ENCODE results near the gene CRISPLD2.
"Not testable (repeated sequence)": the region's sequence is repeated elsewhere in the genome, so short reads cannot be mapped to it uniquely, and the experiment has no call there.

The CRISPLD2 gene

DNA sequence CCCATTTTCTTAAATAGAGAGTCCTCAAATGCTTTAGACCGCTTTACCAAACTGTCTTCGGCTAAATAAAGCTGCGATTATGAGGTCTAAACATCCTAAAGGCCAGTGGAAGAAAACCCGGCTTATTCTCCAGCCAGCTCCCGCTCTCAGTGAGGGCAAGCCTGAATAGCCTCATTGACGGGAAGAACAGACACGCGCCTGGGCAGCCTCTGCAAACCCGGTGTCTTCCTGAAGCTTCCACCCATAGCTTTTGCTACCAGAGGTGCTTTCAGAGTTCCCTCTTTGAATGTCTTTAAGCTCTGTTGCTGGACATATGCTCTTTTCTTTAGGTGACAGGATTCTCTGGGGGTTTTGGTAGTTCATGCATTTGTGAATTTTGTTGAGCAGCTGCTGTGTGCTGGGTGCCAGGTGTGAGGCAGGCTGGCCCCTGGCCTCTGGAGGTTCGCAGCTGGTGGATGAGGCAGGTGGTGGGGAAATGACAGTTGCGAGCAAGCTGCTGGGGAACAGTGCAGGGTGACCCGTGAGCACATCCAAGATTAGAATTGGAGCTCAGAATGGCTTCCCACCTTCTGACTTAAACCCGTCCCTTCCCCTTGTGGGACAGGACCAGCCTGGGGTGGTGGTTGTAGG lies 44.7 kb downstream of the CRISPLD2 start:
- DNase-seq, result peak; percentile 27

DNA sequence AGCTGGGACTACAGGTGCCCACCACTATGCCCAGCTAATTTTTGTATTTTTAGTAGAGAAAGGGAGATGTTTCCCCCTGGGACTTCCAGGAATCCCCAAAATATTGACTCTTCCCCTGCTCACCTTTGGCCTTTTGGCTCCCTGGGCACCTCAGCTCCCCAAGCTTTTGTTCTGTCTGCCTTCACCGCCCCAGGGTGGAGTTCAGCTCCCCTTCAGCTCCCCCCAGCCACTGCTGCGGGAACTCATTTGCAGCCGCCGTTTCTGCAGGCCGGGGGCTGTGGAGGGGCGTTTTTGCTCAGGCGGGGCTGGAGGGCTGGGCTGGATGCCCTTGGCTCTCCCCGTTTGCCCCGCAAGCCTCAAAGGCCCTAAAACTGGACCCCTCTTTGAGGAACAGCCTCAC lies 47.9 kb downstream of the CRISPLD2 start:
- DNase-seq, result no peak

GRCh38 chr16:84868328-84868727 lies 48.5 kb downstream of the CRISPLD2 start:
- DNase-seq, result no peak

DNA sequence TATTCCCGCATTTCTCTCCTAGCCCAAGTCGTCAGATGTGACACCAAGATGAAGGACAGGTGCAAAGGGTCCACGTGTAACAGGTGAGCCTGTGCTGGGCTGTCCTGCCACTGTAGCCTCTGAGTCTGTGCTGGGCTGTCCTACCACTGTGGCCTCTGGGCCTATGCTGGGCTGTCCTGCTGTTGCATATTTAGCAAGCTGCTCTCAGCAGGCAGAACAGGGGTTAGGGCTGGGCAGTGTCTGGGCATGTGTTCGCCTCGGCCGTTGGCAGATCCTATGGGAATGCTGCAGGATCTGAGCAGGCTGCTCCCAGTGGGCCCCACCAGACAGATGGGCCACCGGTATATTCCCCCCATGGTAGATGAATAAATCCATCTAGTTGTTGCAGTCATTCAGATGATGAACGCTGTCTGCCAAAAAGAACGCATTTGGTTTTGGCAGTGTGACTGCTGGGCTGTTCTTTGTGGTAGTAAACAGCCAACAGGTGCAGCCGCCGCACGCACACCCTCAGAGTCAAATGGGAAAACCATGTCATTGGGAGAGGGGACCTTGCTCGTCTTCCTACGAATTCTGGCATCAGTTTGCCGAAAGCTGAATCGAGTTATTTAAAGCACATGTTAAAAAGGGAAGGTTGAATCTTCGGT lies 49.2 kb downstream of the CRISPLD2 start:
- peak; percentile 97 for DNase-seq

GRCh38 chr16:84869473-84869845 lies 49.7 kb downstream of the CRISPLD2 start:
- DNase-seq, result peak; percentile 71

GRCh38 chr16:84872971-84873370 lies 53.2 kb downstream of the CRISPLD2 start:
- DNase-seq, result not testable (repeated sequence)

GRCh38 chr16:84874004-84874435 lies 54.2 kb downstream of the CRISPLD2 start:
- DNase-seq, result no peak

DNA sequence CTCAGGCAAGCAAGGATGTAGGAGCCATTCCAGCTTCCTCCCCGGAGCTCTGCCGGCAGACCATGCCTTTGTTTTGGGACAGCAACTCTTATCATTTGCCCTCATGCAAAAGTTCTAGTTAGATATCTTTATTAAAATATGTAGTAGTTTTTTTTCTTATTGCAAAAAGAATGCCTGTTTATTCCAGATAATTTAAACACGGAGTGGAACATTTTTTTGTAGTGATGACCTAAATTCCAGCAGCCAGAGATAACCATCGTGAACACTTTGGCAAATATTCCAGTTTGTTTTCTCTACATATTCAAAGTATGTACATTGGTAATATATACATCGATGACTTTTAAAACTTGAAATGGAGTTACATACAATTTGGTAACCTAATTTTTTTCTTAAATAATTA lies 54.8 kb downstream of the CRISPLD2 start:
- DNase-seq, result no peak

DNA sequence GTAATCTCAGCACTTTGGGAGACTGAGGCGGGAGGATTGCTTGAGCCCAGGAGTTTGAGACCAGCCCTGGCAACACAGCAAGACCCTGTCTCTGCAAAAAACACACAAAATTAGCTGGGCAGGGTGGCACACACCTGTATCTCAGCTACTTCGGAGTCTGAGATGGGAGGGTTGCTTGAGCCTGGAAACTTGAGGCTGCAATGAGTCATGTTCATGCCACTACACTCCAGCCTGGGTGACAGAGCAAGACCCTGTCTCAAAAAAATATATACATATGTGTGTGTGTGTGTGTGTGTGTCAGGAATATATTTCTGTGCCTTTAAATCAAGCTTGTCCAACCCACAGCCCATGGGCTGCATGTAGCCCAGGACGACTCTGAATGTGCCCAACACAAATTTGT lies 55.2 kb downstream of the CRISPLD2 start:
- no peak for DNase-seq

GRCh38 chr16:84875846-84876245 lies 56.1 kb downstream of the CRISPLD2 start:
- DNase-seq, result no peak

DNA sequence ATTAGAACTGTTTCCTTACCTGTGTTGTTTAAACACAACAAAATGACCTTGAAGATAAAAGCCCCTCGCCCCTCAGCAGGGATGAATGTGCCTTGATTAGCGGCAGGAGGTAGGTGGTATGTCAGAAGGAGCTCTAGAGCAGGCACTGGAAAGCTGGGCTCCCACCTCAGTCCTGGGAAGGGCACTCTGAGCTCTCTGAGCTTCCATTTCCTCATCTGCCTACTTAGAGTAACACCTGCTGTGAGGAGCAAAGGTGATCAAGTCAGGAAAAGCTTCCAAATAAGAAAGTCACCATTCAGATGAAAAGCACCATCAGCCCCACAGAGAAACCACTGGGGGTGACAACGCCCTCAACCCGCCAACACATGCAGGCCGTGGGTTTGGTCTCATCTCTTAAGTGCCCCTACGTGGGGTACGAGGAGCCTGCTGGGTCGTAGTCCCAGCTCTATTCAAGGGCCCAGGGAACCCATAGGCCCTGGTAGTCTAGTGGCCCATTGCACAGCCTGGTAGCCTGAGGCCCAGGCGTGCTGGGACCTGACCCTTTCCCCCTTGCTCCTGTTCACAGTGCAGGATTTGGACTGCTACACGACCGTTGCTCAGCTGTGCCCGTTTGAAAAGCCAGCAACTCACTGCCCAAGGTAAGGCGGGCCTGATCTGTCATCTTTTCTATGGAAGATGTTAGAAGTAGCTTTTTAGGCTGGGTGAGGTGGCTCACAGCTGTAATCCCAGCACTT lies 57.3 kb downstream of the CRISPLD2 start:
- DNase-seq, result no peak

GRCh38 chr16:84878770-84879169 lies 59.0 kb downstream of the CRISPLD2 start:
- no peak for DNase-seq

- DNase-seq, result no peak
Observed at GRCh38 chr16:84879569-84880487, 60.0 kb downstream of the CRISPLD2 start.

- DNase-seq, result no peak
Observed at GRCh38 chr16:84881702-84882521, 62.1 kb downstream of the CRISPLD2 start.

DNA sequence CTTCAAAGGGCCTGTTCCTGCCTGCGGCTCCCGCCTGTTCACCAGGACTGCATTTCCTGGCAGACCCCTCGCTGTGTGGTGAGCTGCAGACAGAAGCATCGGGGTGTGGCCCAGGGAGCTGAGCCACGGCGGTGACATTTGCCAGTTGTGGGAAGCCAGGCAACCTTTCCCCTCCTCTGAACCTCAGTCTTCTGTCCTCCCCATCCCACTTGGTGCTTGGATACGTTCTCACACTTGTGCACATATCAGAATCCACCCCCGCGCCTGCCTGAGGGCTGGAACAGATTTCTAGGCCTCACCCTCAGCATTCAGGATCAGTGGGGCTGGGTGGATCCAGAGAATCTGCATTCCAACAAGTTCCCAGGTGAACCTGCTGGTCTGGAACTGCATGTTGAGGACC lies 63.5 kb downstream of the CRISPLD2 start:
- DNase-seq, result no peak

- DNase-seq, result no peak
Observed at GRCh38 chr16:84884246-84884595, 64.4 kb downstream of the CRISPLD2 start.

- no peak for DNase-seq
Observed at GRCh38 chr16:84884596-84885341, 65.0 kb downstream of the CRISPLD2 start.

- DNase-seq, result no peak
Observed at GRCh38 chr16:84885342-84885910, 65.6 kb downstream of the CRISPLD2 start.

DNA sequence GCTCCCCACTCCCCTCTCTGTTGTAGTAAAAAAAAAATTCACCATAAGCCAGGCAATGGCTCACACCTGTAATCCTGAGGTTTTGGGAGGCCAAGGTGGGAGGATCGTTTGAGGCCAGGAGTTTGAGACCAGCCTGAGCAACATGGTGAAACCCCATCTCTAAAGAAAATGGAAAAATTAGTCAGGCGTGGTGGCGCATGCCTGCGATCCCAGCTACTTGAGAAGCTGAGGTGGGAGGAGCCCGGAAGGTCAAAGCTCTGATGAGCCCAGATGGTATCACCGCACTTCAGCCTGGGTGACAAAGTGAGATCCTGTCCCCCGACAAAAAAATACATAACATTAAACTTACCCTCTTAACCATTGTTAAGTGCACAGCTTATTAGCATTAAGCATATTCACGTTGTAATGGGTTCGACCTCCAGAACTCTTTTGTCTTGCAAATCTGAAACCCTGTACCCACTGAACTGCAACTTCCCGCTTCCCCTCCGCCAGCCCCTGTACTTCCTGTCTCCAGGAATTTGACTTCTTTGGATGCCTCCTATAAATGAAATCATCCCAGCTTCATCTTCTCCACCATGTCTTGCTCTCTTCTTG lies 66.8 kb downstream of the CRISPLD2 start:
- no peak for DNase-seq

GRCh38 chr16:84887207-84887606 lies 67.4 kb downstream of the CRISPLD2 start:
- DNase-seq, result no peak

GRCh38 chr16:84888450-84888849 lies 68.7 kb downstream of the CRISPLD2 start:
- no peak for DNase-seq

Data from NCI-H1694 (cell line).